BLaER1 (cell line): ENCODE measurements around the gene CNN2.

Experiments
- H3K27ac ChIP-seq: shearing (Covaris generic); formaldehyde crosslinking; 2 replicates; pipeline ENCODE4 v1.8.1; 2022
- H3K27me3 ChIP-seq: shearing (Covaris generic); formaldehyde crosslinking; 2 replicates; pipeline ENCODE4 v1.8.1; 2022
- H3K36me3 ChIP-seq: shearing (Covaris generic); formaldehyde crosslinking; 2 replicates; pipeline ENCODE4 v1.8.1; 2022
- H3K4me1 ChIP-seq: shearing (Covaris generic); formaldehyde crosslinking; 2 replicates; pipeline ENCODE4 v1.8.1; 2022
- H3K4me2 ChIP-seq: shearing (Covaris generic); formaldehyde crosslinking; 2 replicates; pipeline ENCODE4 v1.8.1; 2022
- H3K4me3 ChIP-seq: shearing (Covaris generic); formaldehyde crosslinking; 2 replicates; pipeline ENCODE4 v1.8.1; 2022
- H3K9ac ChIP-seq: shearing (Covaris generic); formaldehyde crosslinking; 2 replicates; pipeline ENCODE4 v1.8.1; 2022
- H3K9me3 ChIP-seq: shearing (Covaris generic); formaldehyde crosslinking; 2 replicates; pipeline ENCODE4 v1.8.1; 2022
- H4K20me1 ChIP-seq: shearing (Covaris generic); formaldehyde crosslinking; 2 replicates; pipeline ENCODE4 v1.8.1; 2022
- Cebpa-rat ChIP-seq: shearing (Covaris generic); IDR thresholded peaks from 2 replicates; pipeline ENCODE4 v1.8.1; 2022

The CNN2 gene

DNA sequence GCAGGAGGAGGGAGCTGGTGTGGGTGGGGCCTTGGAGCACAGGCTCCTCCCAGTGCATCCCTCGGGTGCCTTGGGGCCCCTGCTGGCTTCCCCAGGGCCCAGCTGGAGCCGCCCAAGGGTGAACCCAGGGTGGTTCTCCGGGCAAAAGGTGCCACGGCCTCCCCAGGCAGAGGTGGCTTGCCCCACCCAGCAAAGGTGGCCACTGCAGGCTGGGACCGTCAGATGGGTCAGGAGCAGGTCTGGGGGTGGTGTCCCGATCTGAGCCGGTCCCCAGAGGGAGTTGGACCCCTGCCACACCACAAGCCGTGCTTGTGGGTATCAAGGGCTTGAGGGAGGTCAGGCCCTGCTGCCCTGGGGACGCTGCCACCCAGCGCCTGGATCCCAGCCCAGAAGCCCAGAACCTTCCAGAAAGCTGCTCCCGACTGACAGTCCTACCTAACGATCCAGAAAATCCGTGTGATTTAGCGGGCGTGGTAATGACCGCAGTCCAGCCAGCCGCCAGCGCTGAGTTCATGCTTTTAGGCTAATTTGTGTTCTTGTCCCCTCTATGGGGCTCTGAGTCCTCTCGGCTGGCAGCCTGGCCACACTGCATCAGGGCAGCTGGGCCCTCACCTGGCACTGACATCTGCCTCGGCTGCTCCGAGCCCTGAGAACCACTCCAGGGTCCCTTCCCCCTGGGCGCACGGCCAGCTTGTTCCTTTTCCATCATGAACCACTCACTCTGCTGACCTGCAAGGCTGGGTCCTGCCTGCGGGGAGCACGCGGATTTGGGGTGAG lies 31.2 kb upstream of the CNN2 start:
- peaks cover 64% of the 10 kb centered on the region for H4K20me1 ChIP-seq
- peaks cover 59% of the 10 kb centered on the region for H3K27me3 ChIP-seq
- no peak for TF ChIP-seq Cebpa-rat
- H3K27ac ChIP-seq, result no peak overlapping the region
- peak overlapping the region; percentile 67 for H3K4me2 ChIP-seq
- H3K4me1 ChIP-seq, result peaks cover 28% of the 10 kb centered on the region
- no peak overlapping the region for H3K9ac ChIP-seq
- H3K36me3 ChIP-seq, result peaks cover 43% of the 10 kb centered on the region
- H3K4me3 ChIP-seq, result no peak overlapping the region
- H3K9me3 ChIP-seq, result no peaks in the 10 kb centered on the region

DNA sequence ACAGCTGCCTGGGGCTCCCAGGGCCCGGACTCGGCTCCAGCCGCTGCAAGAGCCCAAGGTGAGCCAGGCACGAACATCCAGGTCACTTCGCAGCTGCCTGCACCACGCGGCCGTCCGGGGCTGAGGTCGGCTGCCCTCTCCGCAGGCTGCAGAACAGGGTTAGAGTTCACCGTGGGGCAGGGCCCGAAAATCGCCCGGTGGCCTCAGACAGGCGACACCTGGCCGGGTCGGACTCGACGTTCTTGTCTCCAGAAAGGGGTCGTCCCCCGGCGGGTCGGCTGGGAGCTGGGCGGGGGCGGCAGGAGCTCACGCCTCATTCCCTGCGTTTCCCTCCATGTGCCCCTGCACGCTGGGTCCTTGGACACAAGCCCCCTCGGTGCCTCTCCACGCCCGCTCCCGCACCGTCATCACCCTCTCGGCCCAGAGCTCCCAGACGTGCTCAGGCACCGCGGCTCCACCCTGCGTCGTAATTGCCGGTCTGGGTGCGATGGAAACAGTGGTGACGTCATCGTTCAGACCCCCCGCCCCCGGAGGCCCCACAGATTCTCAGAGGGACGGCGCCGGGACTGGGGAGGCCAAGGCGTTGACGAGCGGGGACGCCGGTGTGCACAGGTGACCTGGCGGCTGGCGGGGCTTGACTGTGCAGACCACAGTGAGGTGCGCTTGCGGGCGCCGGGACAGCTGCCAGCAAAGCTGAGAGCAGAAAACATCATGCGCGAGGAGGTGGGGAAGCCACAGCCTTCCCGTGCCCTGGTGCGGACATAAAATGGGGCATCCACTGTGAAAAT lies 30.2 kb upstream of the CNN2 start:
- Histone ChIP-seq H4K20me1 (peaks cover 74% of the 10 kb centered on the region), H3K9ac (no peak overlapping the region), H3K27me3 (peaks cover 69% of the 10 kb centered on the region), H3K4me3 (0 out of 2 replicates have a peak overlapping the region, but pooled peaks have one; percentile 38), H3K27ac (no peak overlapping the region), H3K9me3 (no peaks in the 10 kb centered on the region), H3K4me1 (peaks cover 38% of the 10 kb centered on the region), H3K4me2 (peak overlapping the region; percentile 67), H3K36me3 (peaks cover 33% of the 10 kb centered on the region)
- no peak for TF ChIP-seq Cebpa-rat

DNA sequence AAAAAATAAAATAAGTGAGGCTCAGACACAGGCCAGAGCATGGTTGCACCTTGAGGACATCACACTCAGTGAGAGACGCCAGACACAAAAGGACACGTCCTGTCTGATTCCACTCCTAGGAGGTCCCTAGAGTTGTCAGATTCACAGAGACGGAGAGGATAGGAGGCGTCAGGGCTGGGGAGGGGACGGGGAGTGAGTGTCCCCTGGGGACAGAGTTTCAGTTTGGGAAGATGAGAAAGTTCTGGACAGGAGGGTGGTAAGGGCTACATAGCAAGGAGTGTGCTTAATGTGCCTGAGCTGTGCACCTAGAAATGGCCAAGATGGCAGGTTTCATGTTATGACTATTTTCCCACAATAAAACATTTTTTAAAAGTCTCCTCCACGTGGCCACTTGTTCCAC lies 28.3 kb upstream of the CNN2 start:
- Histone ChIP-seq H4K20me1 (peaks cover 69% of the 10 kb centered on the region), H3K4me1 (peaks cover 44% of the 10 kb centered on the region), H3K27ac (no peak overlapping the region), H3K4me2 (no peak overlapping the region), H3K36me3 (peaks cover 20% of the 10 kb centered on the region), H3K4me3 (no peak overlapping the region), H3K9ac (no peak overlapping the region), H3K27me3 (peaks cover 86% of the 10 kb centered on the region), H3K9me3 (no peaks in the 10 kb centered on the region)
- TF ChIP-seq Cebpa-rat, result no peak

DNA sequence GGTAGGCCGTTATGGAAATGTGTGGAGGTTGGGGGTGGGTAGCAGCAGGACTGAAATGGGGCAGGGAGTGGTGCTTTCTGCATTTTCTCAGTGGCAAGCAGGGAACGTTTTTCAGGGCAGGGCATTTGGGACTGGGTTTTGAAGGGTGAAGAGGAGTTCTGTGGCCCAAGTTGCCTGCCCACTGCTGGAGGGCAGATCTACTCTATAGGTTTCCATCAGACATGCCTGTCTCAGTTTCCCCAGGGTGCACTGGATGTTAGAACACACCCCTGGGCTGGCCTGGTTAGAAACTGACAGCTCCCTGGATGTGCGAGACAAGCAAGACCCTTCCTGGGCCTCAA lies 27.1 kb upstream of the CNN2 start:
- Histone ChIP-seq H3K36me3 (peaks cover 7% of the 10 kb centered on the region), H3K27ac (no peak overlapping the region), H3K4me2 (no peak overlapping the region), H3K9me3 (no peaks in the 10 kb centered on the region), H3K4me3 (no peak overlapping the region), H3K9ac (no peak overlapping the region), H3K4me1 (peaks cover 42% of the 10 kb centered on the region), H3K27me3 (peaks cover 92% of the 10 kb centered on the region), H4K20me1 (peaks cover 62% of the 10 kb centered on the region)
- no peak for TF ChIP-seq Cebpa-rat

DNA sequence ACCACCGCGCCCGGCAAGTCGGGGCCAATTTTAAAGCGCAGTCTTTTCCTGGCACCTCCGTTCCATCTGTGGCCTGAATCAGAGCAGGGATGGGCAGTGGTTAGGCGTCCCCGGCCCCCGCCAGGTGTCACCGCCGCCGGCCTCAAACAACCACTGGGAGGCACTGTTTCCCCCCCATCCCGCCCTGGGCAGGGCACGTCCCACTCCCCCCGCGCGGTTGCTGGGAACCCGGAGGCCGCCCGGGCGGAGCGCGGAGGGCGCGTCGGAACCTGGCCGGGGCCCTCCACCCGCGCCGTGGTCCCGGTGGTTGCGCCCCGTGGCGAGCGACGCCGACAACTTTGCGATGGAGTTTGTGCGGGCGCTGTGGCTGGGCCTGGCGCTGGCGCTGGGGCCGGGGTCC lies 26.3 kb upstream of the CNN2 start, which contains the start of gene GRIN3B:
GRIN3B (plus strand) TSS at position 325 of the 400 bp plus-strand sequence; CDS start at position 344, 19 bp downstream.
- H3K9me3 ChIP-seq, result no peaks in the 10 kb centered on the region
- H3K36me3 ChIP-seq, result no peaks in the 10 kb centered on the region
- no peak within 1 kb of the TSS for H3K9ac ChIP-seq
- peaks cover 35% of the 10 kb centered on the region for H3K4me1 ChIP-seq
- peaks cover 85% of the 10 kb centered on the region for H3K27me3 ChIP-seq
- TF ChIP-seq Cebpa-rat, result no peak
- H3K4me2 ChIP-seq, result peak within 1 kb of the TSS; percentile 66
- peak within 1 kb of the TSS; percentile 55 for H3K4me3 ChIP-seq
- H3K27ac ChIP-seq, result no peak within 1 kb of the TSS
- peaks cover 54% of the 10 kb centered on the region for H4K20me1 ChIP-seq

DNA sequence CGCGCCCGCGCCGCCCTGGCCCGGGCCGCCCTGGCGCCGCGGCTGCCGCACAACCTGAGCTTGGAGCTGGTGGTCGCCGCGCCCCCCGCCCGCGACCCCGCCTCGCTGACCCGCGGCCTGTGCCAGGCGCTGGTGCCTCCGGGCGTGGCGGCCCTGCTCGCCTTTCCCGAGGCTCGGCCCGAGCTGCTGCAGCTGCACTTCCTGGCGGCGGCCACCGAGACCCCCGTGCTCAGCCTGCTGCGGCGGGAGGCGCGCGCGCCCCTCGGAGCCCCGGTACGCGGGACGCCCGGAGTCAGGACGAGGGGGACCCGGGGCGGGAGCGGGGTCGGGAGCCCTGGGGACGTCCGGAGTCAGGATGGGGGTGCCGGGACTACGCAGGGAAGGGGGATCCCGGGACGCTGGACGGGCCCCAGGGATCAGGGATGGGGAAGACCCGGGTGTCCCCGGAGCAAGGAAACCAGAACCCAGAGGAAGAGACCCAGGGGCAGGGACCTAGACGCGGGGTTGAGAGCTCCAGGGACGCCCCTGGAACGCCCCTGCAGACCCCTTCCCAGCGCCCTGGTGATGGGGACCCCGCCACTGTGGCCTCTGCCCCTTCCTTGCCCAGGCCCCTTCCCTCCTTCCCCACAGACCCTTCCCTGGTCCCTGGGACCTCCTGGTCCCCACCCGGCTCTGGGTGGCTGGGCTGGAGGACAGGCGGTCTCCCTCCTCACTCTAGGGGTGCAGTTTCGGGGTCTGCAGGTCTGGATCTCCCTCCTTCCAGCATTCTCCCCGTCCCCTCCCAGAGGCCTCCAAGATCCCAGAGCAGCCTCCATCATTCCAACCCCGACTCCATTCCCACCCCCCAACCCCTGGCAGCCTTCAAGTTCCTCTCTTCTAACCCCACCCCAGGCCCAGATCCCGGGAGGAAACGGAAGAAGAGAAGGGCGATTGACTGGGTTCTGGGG lies 25.5 kb upstream of the CNN2 start:
- peak overlapping the region; percentile 66 for H3K4me2 ChIP-seq
- H3K9ac ChIP-seq, result no peak overlapping the region
- no peaks in the 10 kb centered on the region for H3K9me3 ChIP-seq
- no peaks in the 10 kb centered on the region for H3K36me3 ChIP-seq
- H3K27me3 ChIP-seq, result peaks cover 77% of the 10 kb centered on the region
- H3K27ac ChIP-seq, result no peak overlapping the region
- TF ChIP-seq Cebpa-rat, result no peak
- peaks cover 47% of the 10 kb centered on the region for H4K20me1 ChIP-seq
- peaks cover 27% of the 10 kb centered on the region for H3K4me1 ChIP-seq
- peak overlapping the region; percentile 55 for H3K4me3 ChIP-seq

DNA sequence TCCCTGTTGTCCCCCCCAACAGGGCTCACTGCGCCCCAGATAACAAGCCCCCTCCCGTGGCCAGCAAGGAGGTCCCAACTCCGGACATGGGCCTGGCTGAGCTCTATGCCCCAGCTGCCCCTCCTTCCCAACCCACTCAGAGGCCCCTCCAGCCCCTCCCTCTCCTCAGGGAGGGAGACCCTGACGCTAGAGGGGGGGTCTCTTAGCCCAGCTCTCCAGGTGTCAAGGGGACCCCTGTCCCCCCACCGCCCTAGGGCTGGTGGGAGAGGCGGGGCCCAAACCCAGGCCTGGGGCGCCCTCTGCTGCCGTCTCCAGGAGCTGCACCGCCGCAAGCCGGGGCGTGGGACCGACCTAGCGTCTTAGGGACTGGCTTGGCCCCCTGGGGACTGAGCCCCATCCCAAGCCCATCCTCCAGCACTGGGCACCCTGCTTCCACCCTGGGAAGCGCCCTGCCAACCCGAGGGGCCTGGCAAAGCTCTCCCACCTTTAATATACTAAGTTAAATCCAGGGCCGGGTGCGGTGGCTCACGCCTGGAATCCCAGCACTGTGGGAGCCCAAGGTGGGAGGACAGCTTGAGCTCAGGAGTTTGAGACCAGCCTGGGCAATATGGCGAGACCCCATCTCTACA lies 24.8 kb upstream of the CNN2 start:
- no peaks in the 10 kb centered on the region for H3K9me3 ChIP-seq
- H3K9ac ChIP-seq, result no peak overlapping the region
- no peak for TF ChIP-seq Cebpa-rat
- H3K4me2 ChIP-seq, result peak overlapping the region; percentile 66; the same call in 1 of the 2 replicates
- no peak overlapping the region for H3K27ac ChIP-seq
- peaks cover 2% of the 10 kb centered on the region; the same call in 1 of the 2 replicates for H3K36me3 ChIP-seq
- peaks cover 69% of the 10 kb centered on the region for H3K27me3 ChIP-seq
- H3K4me1 ChIP-seq, result peaks cover 19% of the 10 kb centered on the region
- no peak overlapping the region for H3K4me3 ChIP-seq
- H4K20me1 ChIP-seq, result peaks cover 42% of the 10 kb centered on the region

DNA sequence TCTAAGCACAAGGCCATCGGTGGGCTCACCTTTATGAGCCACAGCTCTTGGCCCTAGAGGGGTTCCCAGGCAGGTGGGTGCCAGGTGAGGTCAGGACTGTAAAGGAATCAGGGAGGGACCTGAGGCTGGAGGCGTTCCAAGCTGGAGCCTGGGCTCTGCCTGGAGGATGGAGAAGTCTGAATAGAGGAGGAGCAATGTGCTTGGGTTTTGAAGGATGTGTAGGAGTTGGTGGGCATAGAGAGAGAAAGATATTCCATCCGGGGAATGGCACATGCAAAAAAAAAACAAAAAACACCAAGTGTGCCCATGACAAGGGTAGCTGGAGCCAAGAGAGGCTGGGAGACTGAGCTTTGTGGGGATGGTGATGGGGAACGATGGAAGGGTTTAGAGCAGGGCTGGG lies 23.8 kb upstream of the CNN2 start:
- TF ChIP-seq Cebpa-rat, result no peak
- Histone ChIP-seq H3K4me3 (no peak overlapping the region), H3K4me1 (peaks cover 17% of the 10 kb centered on the region), H3K9ac (no peak overlapping the region), H3K4me2 (no peak overlapping the region), H4K20me1 (peaks cover 43% of the 10 kb centered on the region), H3K36me3 (peaks cover 11% of the 10 kb centered on the region; the same call in 1 of the 2 replicates), H3K27me3 (peaks cover 60% of the 10 kb centered on the region), H3K9me3 (no peaks in the 10 kb centered on the region), H3K27ac (no peak overlapping the region)

DNA sequence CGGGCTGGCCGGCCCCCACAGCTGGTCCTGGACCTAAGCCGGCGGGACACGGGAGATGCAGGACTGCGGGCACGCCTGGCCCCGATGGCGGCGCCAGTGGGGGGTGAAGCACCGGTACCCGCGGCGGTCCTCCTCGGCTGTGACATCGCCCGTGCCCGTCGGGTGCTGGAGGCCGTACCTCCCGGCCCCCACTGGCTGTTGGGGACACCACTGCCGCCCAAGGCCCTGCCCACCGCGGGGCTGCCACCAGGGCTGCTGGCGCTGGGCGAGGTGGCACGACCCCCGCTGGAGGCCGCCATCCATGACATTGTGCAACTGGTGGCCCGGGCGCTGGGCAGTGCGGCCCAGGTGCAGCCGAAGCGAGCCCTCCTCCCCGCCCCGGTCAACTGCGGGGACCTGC lies 23.1 kb upstream of the CNN2 start:
- peaks cover 17% of the 10 kb centered on the region for H3K4me1 ChIP-seq
- no peak overlapping the region for H3K4me2 ChIP-seq
- no peak overlapping the region for H3K27ac ChIP-seq
- peaks cover 11% of the 10 kb centered on the region; the same call in 1 of the 2 replicates for H3K36me3 ChIP-seq
- peaks cover 40% of the 10 kb centered on the region for H4K20me1 ChIP-seq
- no peaks in the 10 kb centered on the region for H3K9me3 ChIP-seq
- peaks cover 53% of the 10 kb centered on the region for H3K27me3 ChIP-seq
- no peak for TF ChIP-seq Cebpa-rat
- H3K9ac ChIP-seq, result no peak overlapping the region
- H3K4me3 ChIP-seq, result no peak overlapping the region
